Measurements from ENCODE around the gene NPB. TPM values are rescaled to one million over a fixed set of nuclear protein-coding genes. Genes with fewer than 3 reads are reported as not detected.

NPB gene
- total and polyA plus RNA-seq, 4 donors, result 0.15 to 0.92 (median 0.55) TPM

GRCh38 chr17:81908793-81909192, 6.8 kb downstream of the NPB start:
- Histone ChIP-seq H3K9me3 (ENCODE audit: control insufficient read depth in 4 of 4, low read length in 3 of 4) (no peaks in the 10 kb centered on the region), H3K27me3 (ENCODE audit: control insufficient read depth in 4 of 4, insufficient read depth in 4 of 4, low read length in 3 of 4) (no peaks in the 10 kb centered on the region), H3K4me3 (ENCODE audit: low read depth in 1 of 3, low read length in 3 of 3) (no peak overlapping the region), H3K4me1 (ENCODE audit: control insufficient read depth in 4 of 4, insufficient read depth in 4 of 4, low read length in 3 of 4) (peaks cover 8 to 41% (median 16%) of the 10 kb centered on the region in 4 donors), H3K36me3 (ENCODE audit: control insufficient read depth in 4 of 4, insufficient read depth in 3 of 4, low read depth in 1 of 4, low read length in 3 of 4) (peaks cover 6 to 48% (median 25%) of the 10 kb centered on the region in 4 donors), H3K9ac (ENCODE audit: low read depth in 1 of 2, low read length in 2 of 2) (no peak overlapping the region), H3K27ac (ENCODE audit: low read depth in 1 of 2, low read length in 2 of 2) (no peak overlapping the region)
- TF ChIP-seq REST (IDR thresholded peaks at IDR 0.05) (no peak), FOXA1 (IDR thresholded peaks at IDR 0.05) (no peak), HNF4G (IDR thresholded peaks at IDR 0.05) (no peak), CTCF (IDR thresholded peaks at IDR 0.05; ENCODE audit: low read depth, low read length, missing input control) (no peak)
- DNase-seq (ENCODE audit: low spot score), result no peak
- 96% methylated on average over 11 of the region's 11 CpGs for WGBS

- Histone ChIP-seq H3K9ac (ENCODE audit: low read depth in 1 of 2, low read length in 2 of 2) (no peak overlapping the region), H3K36me3 (ENCODE audit: control insufficient read depth in 4 of 4, insufficient read depth in 3 of 4, low read depth in 1 of 4, low read length in 3 of 4) (peaks cover 9 to 52% (median 29%) of the 10 kb centered on the region in 4 donors), H3K27me3 (ENCODE audit: control insufficient read depth in 4 of 4, insufficient read depth in 4 of 4, low read length in 3 of 4) (no peaks in the 10 kb centered on the region), H3K4me1 (ENCODE audit: control insufficient read depth in 4 of 4, insufficient read depth in 4 of 4, low read length in 3 of 4) (peaks cover 8 to 41% (median 16%) of the 10 kb centered on the region in 4 donors), H3K27ac (ENCODE audit: low read depth in 1 of 2, low read length in 2 of 2) (no peak overlapping the region), H3K4me3 (ENCODE audit: low read depth in 1 of 3, low read length in 3 of 3) (no peak overlapping the region), H3K9me3 (ENCODE audit: control insufficient read depth in 4 of 4, low read length in 3 of 4) (no peaks in the 10 kb centered on the region)
- WGBS, result 95% methylated on average over 12 of the region's 12 CpGs
- DNase-seq (ENCODE audit: low spot score), result no peak
- no peak for TF ChIP-seq RAD21 (IDR thresholded peaks at IDR 0.05)
Measured at GRCh38 chr17:81909231-81909630, 7.2 kb downstream of the NPB start.

GRCh38 chr17:81909966-81910839, 8.2 kb downstream of the NPB start:
- peak overlapping the region; percentile 68 to 72 for H3K9ac ChIP-seq (ENCODE audit: low read depth in 1 of 2, low read length in 2 of 2)
- peaks cover 8 to 41% (median 16%) of the 10 kb centered on the region in 4 donors for H3K4me1 ChIP-seq (ENCODE audit: control insufficient read depth in 4 of 4, insufficient read depth in 4 of 4, low read length in 3 of 4)
- no peaks in the 10 kb centered on the region for H3K27me3 ChIP-seq (ENCODE audit: control insufficient read depth in 4 of 4, insufficient read depth in 4 of 4, low read length in 3 of 4)
- H3K27ac ChIP-seq (ENCODE audit: low read depth in 1 of 2, low read length in 2 of 2), result peak overlapping the region; percentile 85 to 86
- peaks cover 16 to 54% (median 29%) of the 10 kb centered on the region in 4 donors for H3K36me3 ChIP-seq (ENCODE audit: control insufficient read depth in 4 of 4, insufficient read depth in 3 of 4, low read depth in 1 of 4, low read length in 3 of 4)
- peak overlapping the region; percentile 76 to 90 (median 87) for H3K4me3 ChIP-seq (ENCODE audit: low read depth in 1 of 3, low read length in 3 of 3)
- no peak for DNase-seq (ENCODE audit: low spot score)
- H3K9me3 ChIP-seq (ENCODE audit: control insufficient read depth in 4 of 4, low read length in 3 of 4), result no peaks in the 10 kb centered on the region
- WGBS, result 15% methylated on average over 23 of the region's 23 CpGs
- TF ChIP-seq NR2F2 (IDR thresholded peaks at IDR 0.05) (peak; percentile 75), FOXA2 (IDR thresholded peaks at IDR 0.05) (no peak), SP1 (IDR thresholded peaks at IDR 0.05) (peak; percentile 87), REST (IDR thresholded peaks at IDR 0.05) (peak; percentile 39), JUND (IDR thresholded peaks at IDR 0.05) (no peak), HNF4A (conservative IDR thresholded peaks at IDR 0.05) (peak; percentile 94 to 96), EGR1 (IDR thresholded peaks at IDR 0.05; ENCODE audit: low read depth in 2 of 2) (no peak), RAD21 (IDR thresholded peaks at IDR 0.05) (peak in 1 of 2 donors; percentile 28), YY1 (IDR thresholded peaks at IDR 0.05) (no peak), RXRA (IDR thresholded peaks at IDR 0.05) (peak; percentile 82 to 85), GABPA (IDR thresholded peaks at IDR 0.05 in 1 of 2, conservative IDR thresholded peaks at IDR 0.05 in 1 of 2) (no peak), HNF4G (IDR thresholded peaks at IDR 0.05) (peak; percentile 84), MAX (IDR thresholded peaks at IDR 0.05) (no peak), TAF1 (conservative IDR thresholded peaks at IDR 0.05) (no peak)

Measured in liver (tissue), 9 donors.